ENCODE results near the gene TMEM63A. TPM values are rescaled to one million over a fixed set of nuclear protein-coding genes. Genes with fewer than 3 reads are reported as not detected.

Gene TMEM63A
- total RNA-seq, 1 experiment from 2014 or later: 7.8 TPM

- DNase-seq (ENCODE audit: low spot score): no peak
These were observed 4.2 kb upstream of the TMEM63A start for GRCh38 chr1:225886159-225887029.

DNA sequence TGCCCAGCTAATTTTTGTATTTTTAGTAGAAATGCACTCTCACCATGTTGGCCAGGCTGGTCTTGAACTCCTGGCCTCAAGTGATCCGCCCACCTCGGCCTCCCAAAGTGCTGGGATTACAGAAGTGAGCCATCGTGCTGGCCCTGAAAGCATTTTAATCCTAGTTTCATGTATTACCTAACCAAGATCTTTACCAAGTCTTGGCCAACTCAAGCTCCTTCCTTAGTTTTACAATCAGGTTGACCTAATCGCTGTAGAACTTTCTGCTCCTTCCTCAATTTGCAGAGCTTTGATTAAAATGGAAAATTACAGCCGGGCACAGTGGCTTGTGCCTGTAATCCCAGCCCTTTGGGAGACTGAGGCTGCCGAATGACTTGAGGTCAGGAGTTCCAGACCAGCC is 3.2 kb upstream of the TMEM63A start:
- DNase-seq (ENCODE audit: low spot score): no peak

DNA sequence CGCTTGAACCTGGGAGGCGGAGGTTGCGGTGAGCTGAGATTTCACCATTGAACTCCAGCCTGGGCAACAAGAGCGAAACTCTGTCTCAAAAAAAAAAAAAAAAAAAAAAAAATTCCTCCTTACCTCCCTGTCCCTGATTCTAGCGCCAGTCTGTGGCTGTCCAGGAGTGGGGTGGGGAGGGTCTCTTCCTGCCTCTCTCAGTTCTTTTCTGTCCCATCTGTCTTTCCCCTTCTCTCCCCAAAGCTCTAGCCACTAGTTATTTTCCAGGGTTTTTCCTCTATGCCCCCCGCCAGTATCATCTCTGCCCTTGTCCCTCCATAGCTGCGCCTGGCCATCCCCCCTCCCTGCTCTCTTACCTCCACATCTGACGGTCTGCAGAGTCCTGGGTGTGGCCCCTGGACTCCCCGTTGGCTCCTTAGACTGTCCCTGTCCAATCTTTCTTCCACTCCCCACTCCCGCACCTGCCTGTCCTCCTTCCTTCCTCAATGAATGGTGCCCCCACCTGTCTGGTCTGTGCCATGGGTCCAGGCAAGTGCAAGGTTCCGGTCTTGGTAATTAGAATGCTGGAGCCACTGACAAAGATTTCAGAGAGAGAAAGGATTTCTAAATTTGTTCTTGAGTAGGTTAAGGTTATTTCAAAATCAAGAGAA is 1.6 kb upstream of the TMEM63A start:
- no peak for DNase-seq (ENCODE audit: low spot score)

DNA sequence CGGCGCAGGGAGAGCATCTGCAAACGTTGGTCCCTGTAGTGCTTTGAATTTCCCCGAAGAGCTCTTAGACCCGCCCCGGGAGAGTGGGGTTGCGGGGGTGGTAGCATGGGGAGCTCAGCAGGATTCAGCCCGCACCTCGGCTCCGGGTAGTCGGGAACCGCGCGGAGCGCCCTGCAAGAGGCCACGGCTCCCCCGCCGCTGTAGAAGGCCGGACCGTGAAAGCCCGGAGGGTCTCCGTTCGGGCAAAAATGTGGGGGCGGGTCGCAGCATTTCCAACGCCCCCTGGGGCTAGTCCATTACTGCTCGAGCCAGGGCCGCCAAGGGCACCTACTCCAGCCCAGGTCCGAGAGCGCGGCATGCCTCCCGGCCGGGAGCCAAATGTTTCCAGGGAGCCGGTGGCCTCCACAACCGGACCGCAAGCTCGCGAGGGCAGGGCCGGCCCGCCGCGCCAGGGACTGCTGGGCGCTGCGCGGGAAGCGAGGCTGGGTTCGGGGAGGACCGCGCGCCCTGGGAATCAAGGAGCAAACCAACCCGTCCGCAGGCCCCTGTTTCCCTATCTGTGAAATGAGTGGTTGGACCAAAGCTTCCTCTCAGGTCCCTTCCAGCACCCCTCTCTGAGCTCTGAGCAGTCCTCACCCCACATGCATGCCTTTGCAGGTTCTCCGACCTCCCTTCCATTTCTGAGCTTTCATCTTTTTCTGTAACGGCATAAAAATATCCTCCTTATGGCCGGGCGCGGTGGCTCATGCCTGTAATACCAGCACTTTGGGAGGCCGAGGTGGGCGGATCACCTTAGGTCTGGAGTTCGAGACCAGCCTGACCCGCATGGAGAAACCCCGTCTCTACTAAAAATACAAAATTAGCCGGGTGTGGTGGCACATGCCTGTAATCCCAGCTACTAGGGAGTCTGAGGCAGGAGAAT is 775 bp upstream of the TMEM63A start:
- DNase-seq (ENCODE audit: low spot score): no peak

GRCh38 chr1:225881081-225881958 is 860 bp downstream of the TMEM63A start:
- peak; percentile 63 for DNase-seq (ENCODE audit: low spot score)

- no peak for DNase-seq (ENCODE audit: low spot score)
These were observed 1.5 kb downstream of the TMEM63A start for GRCh38 chr1:225880636-225881035.

DNA sequence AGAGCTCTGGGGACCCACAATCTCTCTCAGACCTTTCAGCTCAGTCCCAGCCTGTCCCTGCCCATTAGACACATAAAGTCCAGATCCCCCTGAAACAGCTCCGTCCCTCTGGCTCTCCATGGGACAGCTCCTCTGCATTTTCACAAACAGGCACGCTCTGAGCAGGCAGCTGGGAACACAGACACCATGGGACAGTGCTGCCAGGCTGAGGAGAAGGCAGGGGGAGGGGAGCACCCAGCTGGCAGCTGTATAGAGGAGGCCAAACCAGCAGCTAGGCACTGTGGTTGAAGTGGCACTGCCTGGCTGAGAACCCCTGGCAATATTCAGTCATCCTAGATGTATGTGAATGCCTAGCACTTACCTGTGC is 2.0 kb downstream of the TMEM63A start:
- DNase-seq (ENCODE audit: low spot score): no peak

- DNase-seq (ENCODE audit: low spot score): no peak
These were observed 2.5 kb downstream of the TMEM63A start for GRCh38 chr1:225879521-225880221.

- no peak for DNase-seq (ENCODE audit: low spot score)
These were observed 3.9 kb downstream of the TMEM63A start for GRCh38 chr1:225878282-225878681.

GRCh38 chr1:225877580-225877979 is 4.6 kb downstream of the TMEM63A start:
- DNase-seq (ENCODE audit: low spot score): peak; percentile 48

GRCh38 chr1:225876900-225877510 is 5.2 kb downstream of the TMEM63A start:
- DNase-seq (ENCODE audit: low spot score): no peak

- peak; percentile 50 for DNase-seq (ENCODE audit: low spot score)
These were observed 7.0 kb downstream of the TMEM63A start for GRCh38 chr1:225875044-225875815.

DNA sequence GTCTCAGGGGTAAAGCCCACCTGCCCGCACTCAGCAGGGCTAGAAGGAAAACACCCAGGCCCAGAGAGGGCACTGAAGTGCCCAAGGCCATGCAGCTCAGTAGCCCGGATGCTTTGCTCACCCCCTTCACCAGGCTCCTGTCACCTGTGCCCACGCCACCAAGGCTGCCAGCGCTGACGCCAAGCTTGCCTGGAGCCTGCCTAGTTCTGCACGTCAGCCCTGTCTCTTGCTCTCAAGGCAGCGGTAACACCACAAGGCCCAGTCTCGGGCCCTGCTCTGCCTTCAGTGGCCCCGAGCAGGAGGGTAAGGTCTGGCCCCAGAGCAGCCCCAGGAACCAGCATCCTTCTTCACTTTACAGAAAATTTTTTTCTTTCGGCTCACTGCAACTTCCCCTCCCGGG is 7.7 kb downstream of the TMEM63A start:
- DNase-seq (ENCODE audit: low spot score): no peak

GRCh38 chr1:225873281-225873850 is 8.8 kb downstream of the TMEM63A start:
- no peak for DNase-seq (ENCODE audit: low spot score)

- no peak for DNase-seq (ENCODE audit: low spot score)
These were observed 10.1 kb downstream of the TMEM63A start for GRCh38 chr1:225872075-225872430.

DNA sequence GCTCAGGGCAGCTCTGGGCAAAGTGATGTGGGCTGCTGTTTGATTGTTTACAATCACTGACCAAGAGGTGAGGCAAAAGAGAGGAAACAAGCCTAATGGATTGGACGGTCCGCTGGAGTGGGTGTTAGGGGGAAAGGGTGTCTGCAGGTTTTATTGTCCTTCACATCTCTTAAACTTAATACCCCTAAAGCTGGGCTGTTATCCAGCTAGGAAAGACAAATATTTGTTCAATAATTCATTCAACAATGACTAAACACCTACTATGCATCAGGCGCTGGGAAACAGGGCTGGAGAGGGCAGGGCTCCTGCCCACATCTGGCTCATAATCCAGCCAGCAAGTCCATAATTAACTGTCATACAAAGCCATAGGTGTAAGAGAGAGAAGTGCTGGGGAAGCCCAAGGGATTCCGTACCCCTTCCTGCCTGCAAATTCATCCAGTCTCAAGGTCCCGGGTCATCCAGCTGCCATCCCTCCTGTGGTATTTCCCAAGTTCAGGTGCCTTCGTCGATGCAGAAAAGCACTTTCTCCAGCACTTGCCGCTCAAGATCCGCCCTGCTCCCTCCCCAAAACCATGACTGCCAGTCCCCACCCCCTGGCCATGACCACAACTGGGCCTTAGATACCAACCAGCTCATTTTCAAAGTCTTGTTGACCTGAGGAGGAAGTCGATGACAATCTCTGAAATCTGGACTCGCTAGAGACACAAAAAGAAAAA is 10.7 kb downstream of the TMEM63A start:
- no peak for DNase-seq (ENCODE audit: low spot score)

DNA sequence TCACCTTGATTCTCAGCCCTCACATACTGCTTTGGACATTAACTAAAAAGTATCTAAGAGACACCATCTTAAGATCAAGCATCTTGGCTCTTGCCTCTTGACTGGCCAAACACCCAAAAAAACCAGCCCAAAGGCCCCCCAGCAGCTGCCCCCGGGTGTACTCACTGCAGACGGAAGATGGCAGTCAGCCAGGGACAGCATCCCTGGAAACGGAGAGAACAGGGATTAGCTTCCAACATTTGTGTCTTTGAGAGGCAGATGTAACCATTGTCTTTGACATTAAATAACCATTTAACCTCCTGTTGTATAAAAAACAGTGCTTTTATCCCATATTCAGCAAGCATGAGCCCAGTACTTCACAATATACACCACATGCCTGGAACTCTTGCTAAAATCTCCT is 11.3 kb downstream of the TMEM63A start:
- no peak for DNase-seq (ENCODE audit: low spot score)

- DNase-seq (ENCODE audit: low spot score): no peak
These were observed 13.4 kb downstream of the TMEM63A start for GRCh38 chr1:225868631-225869330.
